ENCODE results near the gene FBXW10.
"Not testable (repeated sequence)": the region's sequence is repeated elsewhere in the genome, so short reads cannot be mapped to it uniquely, and the experiment has no call there.

Gene FBXW10

GRCh38 chr17:18743699-18744421 lies at the start of gene FBXW10:
Gene FBXW10 (plus strand): TSS chr17:18744054. CDS start chr17:18744245, 191 bp downstream.
- not testable (repeated sequence) for DNase-seq

- not testable (repeated sequence) for DNase-seq
These were observed 48.7 kb upstream of the FBXW10 start for GRCh38 chr17:18695143-18695542.

GRCh38 chr17:18698473-18699103 lies 45.3 kb upstream of the FBXW10 start:
- DNase-seq, result not testable (repeated sequence)

GRCh38 chr17:18705955-18706354 lies 37.9 kb upstream of the FBXW10 start:
- DNase-seq, result not testable (repeated sequence)

GRCh38 chr17:18708215-18708614 lies 35.6 kb upstream of the FBXW10 start:
- not testable (repeated sequence) for DNase-seq

GRCh38 chr17:18712354-18712999 lies 31.4 kb upstream of the FBXW10 start:
- peak; percentile 19 for DNase-seq

- not testable (repeated sequence) for DNase-seq
These were observed 25.0 kb upstream of the FBXW10 start for GRCh38 chr17:18718643-18719427.

GRCh38 chr17:18719428-18720110 lies 24.3 kb upstream of the FBXW10 start:
- not testable (repeated sequence) for DNase-seq

- not testable (repeated sequence) for DNase-seq
These were observed 21.9 kb upstream of the FBXW10 start for GRCh38 chr17:18721775-18722547.

- DNase-seq, result not testable (repeated sequence)
These were observed 21.2 kb upstream of the FBXW10 start for GRCh38 chr17:18722612-18723011.

- not testable (repeated sequence) for DNase-seq
These were observed 20.3 kb upstream of the FBXW10 start for GRCh38 chr17:18723509-18723908.

- not testable (repeated sequence) for DNase-seq
These were observed 11.4 kb upstream of the FBXW10 start for GRCh38 chr17:18732438-18732837.

GRCh38 chr17:18733350-18733749 lies 10.5 kb upstream of the FBXW10 start:
- DNase-seq, result not testable (repeated sequence)

GRCh38 chr17:18739616-18740391 lies 4.0 kb upstream of the FBXW10 start:
- DNase-seq, result not testable (repeated sequence)

GRCh38 chr17:18741228-18741627 lies 2.6 kb upstream of the FBXW10 start:
- not testable (repeated sequence) for DNase-seq

- DNase-seq, result not testable (repeated sequence)
These were observed 872 bp downstream of the FBXW10 start for GRCh38 chr17:18744726-18745125.

- DNase-seq, result not testable (repeated sequence)
These were observed 2.7 kb downstream of the FBXW10 start for GRCh38 chr17:18746551-18746950.

GRCh38 chr17:18747501-18747900 lies 3.6 kb downstream of the FBXW10 start:
- not testable (repeated sequence) for DNase-seq

GRCh38 chr17:18750242-18750641 lies 6.4 kb downstream of the FBXW10 start:
- not testable (repeated sequence) for DNase-seq

- not testable (repeated sequence) for DNase-seq
These were observed 10.1 kb downstream of the FBXW10 start for GRCh38 chr17:18753829-18754409.

Measured in NCI-H1436 (cell line).